Retina (tissue), 1 donor: Measurements from ENCODE around the gene OSBPL5.
A peak's percentile ranks its signal among the peaks of the same experiment; 100 is the strongest.

Source experiments
- DNase-seq: peaks from one replicate; pipeline ENCODE4 v3.0.0-alpha.2; 2016

Gene OSBPL5

DNA sequence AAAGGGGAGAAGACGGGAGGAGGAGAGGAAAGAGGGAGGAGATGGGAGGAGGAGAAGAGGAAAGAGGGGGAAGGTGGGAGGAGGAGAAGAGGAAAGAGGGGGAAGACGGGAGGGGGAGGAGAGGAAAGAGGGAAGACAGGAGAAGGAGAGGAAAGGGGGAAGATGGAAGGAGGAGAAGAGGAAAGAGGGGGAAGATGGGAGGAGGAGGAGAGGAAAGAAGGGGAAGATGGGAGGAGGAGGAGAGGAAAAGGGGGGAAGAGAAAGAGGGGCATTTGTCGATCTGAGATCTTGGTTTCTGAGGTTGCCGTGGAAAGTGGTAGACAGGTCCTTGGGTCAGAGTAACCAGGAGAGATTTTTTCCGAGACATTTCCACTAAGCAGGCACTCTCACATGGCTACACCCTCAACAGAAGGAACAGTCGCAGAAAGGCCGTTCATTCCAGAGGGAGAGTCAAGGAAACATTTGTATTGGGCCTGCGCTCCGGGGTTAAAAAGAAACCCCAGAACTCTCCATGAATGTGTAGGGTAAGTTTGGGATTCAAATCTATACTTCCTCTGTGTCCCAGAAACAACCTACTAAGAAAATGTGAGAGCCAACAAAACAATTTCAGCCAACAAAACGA lies 68.1 kb downstream of the OSBPL5 start:
- DNase-seq: no peak

- peak; percentile 53 for DNase-seq
Measured at GRCh38 chr11:3095712-3096361, 69.3 kb downstream of the OSBPL5 start.

- DNase-seq: no peak
Measured at GRCh38 chr11:3094223-3094824, 70.8 kb downstream of the OSBPL5 start.

DNA sequence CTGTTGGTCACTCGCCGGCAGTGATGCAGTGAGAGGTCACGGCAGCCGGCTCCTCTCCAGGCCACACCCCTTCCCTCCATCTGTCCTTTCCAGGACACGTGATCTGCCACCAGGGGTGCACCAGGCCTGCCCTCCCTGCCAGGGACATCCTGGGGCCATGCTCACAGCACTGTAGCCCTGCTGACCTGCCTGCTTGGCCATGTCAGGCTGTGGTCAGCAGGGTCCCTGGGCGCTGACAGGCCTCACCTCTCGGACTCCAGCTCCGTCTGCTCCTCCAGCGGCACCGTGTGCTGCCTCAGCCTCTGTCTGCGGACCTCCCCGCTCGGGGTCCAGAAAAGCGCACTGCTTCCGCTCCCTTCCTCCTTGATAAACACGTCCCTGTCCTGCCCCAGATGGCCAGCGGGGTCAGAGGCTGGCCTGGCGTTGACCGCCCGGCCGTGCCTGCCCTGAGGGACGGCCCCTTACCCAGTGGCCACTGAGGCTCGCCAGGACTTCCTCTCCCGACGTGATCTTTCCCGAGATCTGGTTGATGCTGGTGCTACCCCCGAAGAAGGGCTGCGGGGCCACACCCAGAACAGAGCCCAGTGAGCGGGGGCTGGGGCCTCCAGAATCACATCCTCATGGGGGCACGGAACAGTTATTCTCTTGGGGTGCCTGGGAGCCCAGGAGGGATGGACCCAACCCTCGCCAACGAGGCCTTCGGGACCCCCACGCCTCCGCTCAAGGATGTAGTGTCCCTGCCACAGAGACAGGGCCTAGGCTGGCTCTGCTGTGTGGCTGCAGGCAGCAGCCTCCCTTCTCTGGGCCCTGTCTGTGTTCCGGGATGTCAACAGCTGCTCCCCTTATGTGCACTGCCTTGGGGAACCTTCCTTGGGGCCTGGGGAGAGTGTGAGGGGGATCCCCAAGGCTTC lies 71.6 kb downstream of the OSBPL5 start:
- DNase-seq: no peak

DNA sequence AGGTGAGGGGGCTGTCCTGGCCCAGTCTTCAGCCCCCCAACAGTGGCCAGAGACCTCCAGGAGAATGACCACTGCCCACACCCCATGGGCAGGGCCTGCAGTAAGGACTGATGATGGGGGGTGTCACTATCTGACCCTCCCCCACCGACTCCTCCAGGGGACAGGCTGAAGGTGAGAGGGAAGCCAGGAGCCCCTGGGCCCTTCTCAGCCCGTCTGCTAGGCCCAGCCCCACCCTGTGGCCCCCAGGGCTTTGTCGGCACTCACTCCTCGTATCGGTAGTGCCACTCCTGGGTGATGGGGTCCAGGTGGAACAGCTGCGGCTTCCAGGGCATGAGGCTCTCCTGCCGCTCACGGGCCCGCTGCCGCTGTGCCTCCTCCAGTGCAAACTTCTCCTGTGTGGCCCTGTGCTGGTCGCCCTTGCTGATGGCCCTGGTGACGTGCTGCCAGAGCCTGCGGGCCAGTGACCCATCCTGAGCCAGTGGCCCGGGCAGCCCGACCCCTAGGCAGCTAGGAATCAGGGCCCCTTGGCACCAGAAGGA lies 72.4 kb downstream of the OSBPL5 start:
- no peak for DNase-seq

- peak; percentile 78 for DNase-seq
Measured at GRCh38 chr11:3091846-3092602, 73.1 kb downstream of the OSBPL5 start.

- no peak for DNase-seq
Measured at GRCh38 chr11:3091081-3091845, 73.8 kb downstream of the OSBPL5 start.

GRCh38 chr11:3090096-3090901 lies 74.8 kb downstream of the OSBPL5 start:
- no peak for DNase-seq

- DNase-seq: no peak
Measured at GRCh38 chr11:3089236-3090061, 75.7 kb downstream of the OSBPL5 start.

- no peak for DNase-seq
Measured at GRCh38 chr11:3088806-3089205, 76.3 kb downstream of the OSBPL5 start.

DNA sequence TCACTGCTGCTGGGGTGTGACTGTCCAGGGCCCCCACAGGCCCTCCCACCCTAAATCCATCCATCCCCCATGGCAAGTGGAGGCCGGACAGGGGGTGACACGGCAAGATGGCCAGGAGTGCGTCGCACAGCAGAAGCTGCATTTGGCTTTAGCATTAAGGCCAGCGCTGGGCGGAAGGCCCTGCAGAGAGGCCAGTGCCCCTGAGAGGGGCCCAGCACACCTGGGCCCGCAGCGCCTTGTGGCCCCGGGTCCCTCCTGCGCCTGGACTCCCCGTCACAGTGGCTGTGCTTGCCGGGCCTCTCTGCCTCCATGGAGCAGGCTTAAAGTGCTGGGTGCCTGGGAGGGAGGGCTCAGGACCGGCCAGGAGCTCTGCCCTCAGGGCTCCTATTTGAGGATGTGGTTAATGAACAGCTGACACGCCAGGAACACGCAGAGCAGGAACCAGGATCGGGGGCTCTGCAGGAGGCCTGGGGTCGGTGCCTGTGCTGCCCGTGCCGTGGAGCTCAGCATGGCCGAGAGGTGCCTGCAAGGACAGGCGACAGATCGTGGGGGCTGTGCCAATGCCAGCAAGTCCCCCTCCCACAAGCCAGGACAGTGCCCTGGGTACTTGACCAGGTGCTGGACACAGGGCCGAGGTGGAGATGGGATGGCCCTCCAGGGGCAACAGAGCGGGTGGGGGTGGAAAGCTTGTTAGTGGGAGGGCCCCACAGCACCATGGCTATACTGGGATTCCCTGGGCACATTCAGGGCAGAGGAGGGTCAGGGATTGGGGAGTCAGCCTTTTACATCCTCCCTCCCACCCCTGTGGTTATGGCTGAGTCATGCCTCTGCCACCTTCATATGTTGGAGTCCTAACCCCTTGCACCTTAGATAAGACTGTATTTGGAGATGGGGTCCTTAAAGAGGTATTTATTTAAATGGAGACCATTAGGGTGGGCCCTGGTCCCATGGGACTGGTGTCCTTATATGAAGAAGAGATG lies 77.0 kb downstream of the OSBPL5 start:
- DNase-seq: no peak

DNA sequence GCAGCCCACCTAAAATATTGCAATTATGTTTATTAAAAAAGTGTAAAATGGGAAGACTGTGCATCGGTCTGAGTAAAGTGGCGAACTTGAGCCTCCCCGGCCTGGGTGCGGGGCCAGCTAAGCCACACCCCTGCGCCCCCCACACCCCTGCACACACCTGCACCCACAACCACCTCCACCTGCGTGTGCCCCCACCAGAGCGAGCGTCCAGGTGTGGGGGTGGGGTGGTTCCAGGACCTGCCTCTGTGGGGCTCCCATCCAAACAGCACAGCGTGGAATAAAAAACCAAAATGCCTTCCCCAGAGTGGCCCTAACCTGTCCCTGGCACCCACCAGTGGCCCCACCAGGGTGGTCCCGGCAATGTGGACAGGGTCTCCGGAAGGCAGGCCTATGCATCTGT lies 77.7 kb downstream of the OSBPL5 start:
- no peak for DNase-seq

DNA sequence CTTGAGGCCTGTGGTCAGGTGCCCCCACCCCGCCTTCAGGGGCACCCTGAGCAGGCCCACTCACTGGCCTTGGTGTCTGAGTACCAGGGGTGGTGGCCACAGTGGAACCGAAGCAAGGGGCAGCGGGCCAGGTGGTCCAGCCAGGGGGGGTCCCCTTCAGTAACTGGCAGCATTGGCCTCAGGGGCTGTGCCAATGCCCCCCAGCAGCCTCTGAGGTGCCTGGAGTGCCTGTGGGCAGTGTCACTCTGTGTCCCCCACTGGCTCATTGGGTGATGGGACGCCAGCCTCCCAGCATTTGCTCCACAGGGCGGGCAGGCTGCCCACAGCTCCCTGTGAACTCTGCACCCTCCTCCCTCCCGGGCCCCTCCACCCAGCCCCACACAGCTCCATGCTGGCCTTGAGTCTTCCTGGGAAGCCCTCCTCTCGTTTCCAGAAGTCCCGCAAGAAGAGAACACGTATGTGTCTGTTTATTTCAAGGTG lies 78.4 kb downstream of the OSBPL5 start:
- DNase-seq: no peak

DNA sequence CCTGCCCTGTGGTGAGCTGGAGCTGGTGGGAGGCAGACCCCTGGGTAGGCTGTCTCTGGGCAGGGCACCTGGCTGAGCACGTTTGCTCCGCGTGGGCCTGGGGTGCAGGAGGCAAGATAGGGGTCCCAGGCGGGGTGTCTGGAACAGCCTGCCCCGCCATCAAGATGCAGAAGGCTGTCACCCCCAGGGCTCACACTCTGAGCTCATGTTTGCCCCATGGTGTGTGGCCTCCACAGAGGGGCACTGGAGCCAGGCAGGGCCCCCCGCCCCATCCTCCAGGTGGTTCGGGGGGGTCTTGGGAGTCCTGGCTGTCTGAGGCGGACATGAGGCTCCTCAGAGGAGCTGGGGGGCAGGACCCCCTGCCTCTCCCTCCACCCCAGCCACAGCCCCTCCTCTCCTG lies 79.0 kb downstream of the OSBPL5 start:
- no peak for DNase-seq

- no peak for DNase-seq
Measured at GRCh38 chr11:3085052-3085451, 80.1 kb downstream of the OSBPL5 start.

- no peak for DNase-seq
Measured at GRCh38 chr11:3083321-3083720, 81.8 kb downstream of the OSBPL5 start.

GRCh38 chr11:3081386-3081751 lies 83.7 kb downstream of the OSBPL5 start:
- DNase-seq: no peak

DNA sequence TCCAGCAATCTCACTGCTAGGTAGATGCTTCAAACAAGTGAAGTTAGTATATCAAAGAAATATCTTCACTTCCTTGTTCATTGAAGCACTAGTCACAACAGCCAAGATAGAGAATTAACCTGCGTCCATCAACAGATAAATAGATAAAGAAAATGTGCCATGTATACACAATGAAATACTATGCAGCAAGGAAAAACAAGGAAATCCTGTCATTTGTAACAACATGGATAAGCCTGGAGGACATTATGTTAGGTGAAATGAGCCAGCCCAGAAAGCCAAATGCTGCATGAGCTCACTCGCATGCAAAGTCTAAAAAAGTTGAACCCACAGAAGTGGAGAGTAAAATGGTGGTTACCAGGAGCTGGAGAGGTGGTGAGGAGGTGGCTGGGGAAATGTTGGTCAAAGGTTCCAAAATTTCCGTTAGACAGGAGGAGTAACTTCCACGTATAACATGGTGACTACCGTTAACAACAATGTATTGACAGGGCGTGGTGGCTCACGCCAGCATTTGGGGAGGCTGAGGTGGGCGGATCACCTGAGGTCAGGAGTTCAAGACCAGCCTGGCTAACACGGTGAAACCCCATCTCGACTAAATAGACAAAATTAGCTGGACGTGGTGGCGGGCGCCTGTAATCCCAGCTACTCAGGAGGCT lies 84.3 kb downstream of the OSBPL5 start:
- DNase-seq: no peak
